Stimulated activated naive CD8-positive, alpha-beta T cell treated with anti-CD3 and anti-CD28 coated beads, Interleukin-15, amount 100 ng/mL, for 72 hours (primary cell): ENCODE results near the gene DIS3L2.
A peak's percentile ranks its signal among the peaks of the same experiment; 100 is the strongest.
"Not testable (repeated sequence)": the region's sequence is repeated elsewhere in the genome, so short reads cannot be mapped to it uniquely, and the experiment has no call there.

Source experiments
- ATAC-seq: fragments of 150-1000 bp; cut with Tn5 transposase; 2 replicates; pipeline ENCODE4 v1.10.0; 2021; ENCODE audit warnings: mild to moderate bottlenecking, moderate library complexity
- DNase-seq, 2 donors: peaks; one replicate each; pipeline ENCODE4 v3.0.0; 2021 to 2022
- H3K27ac Mint-ChIP-seq, 2 donors: one replicate each; pipeline ENCODE4 v1.8.0; 2022; ENCODE audit warnings: mild to moderate bottlenecking in 2 of 2, mixed read lengths in 2 of 2, moderate library complexity in 2 of 2
- H3K27me3 Mint-ChIP-seq: one replicate; pipeline ENCODE4 v1.8.0; 2022; ENCODE audit warnings: mixed read lengths
- H3K4me1 Mint-ChIP-seq: one replicate; pipeline ENCODE4 v1.8.0; 2022; ENCODE audit warnings: mild to moderate bottlenecking, mixed read lengths
- H3K4me3 Mint-ChIP-seq, 2 donors: one replicate each; pipeline ENCODE4 v1.8.0; 2022; ENCODE audit warnings: mild to moderate bottlenecking in 2 of 2, mixed read lengths in 2 of 2, moderate library complexity in 1 of 2
- H3K9me3 Mint-ChIP-seq, 2 donors: one replicate each; pipeline ENCODE4 v1.8.0; 2022; ENCODE audit warnings: mixed read lengths in 2 of 2

The DIS3L2 gene

DNA sequence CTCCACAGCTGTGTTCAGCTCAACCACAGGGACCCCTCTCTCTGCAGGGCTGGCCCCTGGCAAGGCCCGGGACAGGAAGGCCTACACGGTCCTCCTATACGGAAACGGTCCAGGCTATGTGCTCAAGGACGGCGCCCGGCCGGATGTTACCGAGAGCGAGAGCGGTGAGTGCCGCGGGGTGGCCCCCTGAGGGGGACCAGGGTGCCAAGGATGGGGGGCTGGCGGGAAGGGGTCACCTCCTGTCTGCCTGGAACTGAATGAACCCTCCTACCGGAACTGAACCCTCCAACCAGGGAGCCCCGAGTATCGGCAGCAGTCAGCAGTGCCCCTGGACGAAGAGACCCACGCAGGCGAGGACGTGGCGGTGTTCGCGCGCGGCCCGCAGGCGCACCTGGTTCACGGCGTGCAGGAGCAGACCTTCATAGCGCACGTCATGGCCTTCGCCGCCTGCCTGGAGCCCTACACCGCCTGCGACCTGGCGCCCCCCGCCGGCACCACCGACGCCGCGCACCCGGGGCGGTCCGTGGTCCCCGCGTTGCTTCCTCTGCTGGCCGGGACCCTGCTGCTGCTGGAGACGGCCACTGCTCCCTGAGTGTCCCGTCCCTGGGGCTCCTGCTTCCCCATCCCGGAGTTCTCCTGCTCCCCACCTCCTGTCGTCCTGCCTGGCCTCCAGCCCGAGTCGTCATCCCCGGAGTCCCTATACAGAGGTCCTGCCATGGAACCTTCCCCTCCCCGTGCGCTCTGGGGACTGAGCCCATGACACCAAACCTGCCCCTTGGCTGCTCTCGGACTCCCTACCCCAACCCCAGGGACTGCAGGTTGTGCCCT lies 419.9 kb downstream of the DIS3L2 start:
- Mint-ChIP-seq H3K4me1 (peaks cover 13% of the 10 kb centered on the region), H3K4me3 (peak overlapping the region; percentile 62 to 66), H3K27ac (peak overlapping the region in 1 of 2 donors; percentile 65), H3K27me3 (peaks cover 58% of the 10 kb centered on the region)
- DNase-seq (peak; percentile 43 to 53), ATAC-seq (peak; percentile 81)
- not testable (repeated sequence) for H3K9me3 Mint-ChIP-seq

DNA sequence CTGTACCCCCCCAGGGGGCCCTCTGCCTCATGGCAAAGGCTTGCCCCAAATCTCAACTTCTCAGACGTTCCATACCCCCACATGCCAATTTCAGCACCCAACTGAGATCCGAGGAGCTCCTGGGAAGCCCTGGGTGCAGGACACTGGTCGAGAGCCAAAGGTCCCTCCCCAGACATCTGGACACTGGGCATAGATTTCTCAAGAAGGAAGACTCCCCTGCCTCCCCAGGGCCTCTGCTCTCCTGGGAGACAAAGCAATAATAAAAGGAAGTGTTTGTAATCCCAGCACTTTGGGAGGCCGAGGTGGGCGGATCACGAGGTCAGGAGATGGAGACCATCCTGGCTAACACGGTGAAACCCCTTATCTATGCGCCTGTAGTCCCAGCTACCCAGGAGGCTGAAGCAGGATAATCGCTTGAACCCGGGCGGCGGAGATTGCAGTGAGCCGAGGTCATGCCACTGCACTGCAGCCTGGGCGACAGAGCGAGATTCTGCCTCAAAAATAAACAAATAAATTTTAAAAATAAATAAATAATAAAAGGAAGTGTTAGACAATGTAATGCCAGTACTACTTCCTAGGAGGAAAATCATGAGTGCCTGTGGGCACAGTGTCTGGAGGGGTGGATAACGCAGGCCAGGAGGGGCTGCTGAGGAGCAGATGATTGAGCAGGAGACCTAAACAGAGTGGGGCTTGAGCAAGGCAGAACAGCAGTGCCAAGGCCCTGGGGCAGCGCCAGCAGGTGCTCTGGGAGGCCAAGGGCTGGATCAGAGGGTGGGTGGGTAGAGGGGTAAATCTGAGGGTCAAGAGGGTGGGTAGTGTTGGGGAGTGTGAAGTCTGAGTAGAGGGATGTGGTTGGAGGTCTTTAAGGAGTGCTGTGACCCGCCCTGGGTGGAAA lies 421.1 kb downstream of the DIS3L2 start:
- no peak overlapping the region for H3K27ac Mint-ChIP-seq
- no peaks in the 10 kb centered on the region for H3K9me3 Mint-ChIP-seq
- peaks cover 16% of the 10 kb centered on the region for H3K4me1 Mint-ChIP-seq
- H3K4me3 Mint-ChIP-seq: peak overlapping the region in 1 of 2 donors; percentile 60
- peaks cover 68% of the 10 kb centered on the region for H3K27me3 Mint-ChIP-seq
- ATAC-seq (no peak), DNase-seq (no peak)

GRCh38 chr2:232384466-232384865 lies 423.0 kb downstream of the DIS3L2 start:
- DNase-seq (no peak), ATAC-seq (no peak)
- Mint-ChIP-seq H3K4me1 (peaks cover 16% of the 10 kb centered on the region), H3K27ac (no peak overlapping the region), H3K27me3 (peaks cover 75% of the 10 kb centered on the region), H3K9me3 (no peaks in the 10 kb centered on the region), H3K4me3 (no peak overlapping the region)

- not testable (repeated sequence) for DNase-seq, H3K4me3 Mint-ChIP-seq, H3K9me3 Mint-ChIP-seq, ATAC-seq
- Mint-ChIP-seq H3K27me3 (peaks cover 75% of the 10 kb centered on the region), H3K4me1 (peaks cover 16% of the 10 kb centered on the region), H3K27ac (peak overlapping the region in 1 of 2 donors; percentile 15)
Measured at GRCh38 chr2:232385058-232385457, 423.5 kb downstream of the DIS3L2 start.

GRCh38 chr2:232385660-232386489 lies 424.4 kb downstream of the DIS3L2 start:
- DNase-seq: no peak
- Mint-ChIP-seq H3K27me3 (peaks cover 82% of the 10 kb centered on the region), H3K4me3 (peak overlapping the region in 1 of 2 donors; percentile 16), H3K9me3 (no peaks in the 10 kb centered on the region), H3K27ac (no peak overlapping the region), H3K4me1 (peaks cover 16% of the 10 kb centered on the region)
- no peak for ATAC-seq

- Mint-ChIP-seq H3K27me3 (peaks cover 86% of the 10 kb centered on the region), H3K9me3 (no peaks in the 10 kb centered on the region), H3K4me1 (peaks cover 13% of the 10 kb centered on the region), H3K27ac (no peak overlapping the region), H3K4me3 (peak overlapping the region in 1 of 2 donors; percentile 16)
- no peak for DNase-seq
- ATAC-seq: no peak
Measured at GRCh38 chr2:232386490-232386739, 424.9 kb downstream of the DIS3L2 start.
